HG03103 (cell line): Measurements from ENCODE around the gene KCNE2.
"Not testable (repeated sequence)": the region's sequence is repeated elsewhere in the genome, so short reads cannot be mapped to it uniquely, and the experiment has no call there.

ENCODE experiments used
- ATAC-seq: cut with Tn5 transposase; IDR thresholded peaks from one replicate; pipeline ENCODE4 v1.9.1; 2021; ENCODE audit warnings: low read depth; ENCODE audit not compliant: unreplicated experiment

KCNE2 gene

GRCh38 chr21:34405686-34406085 is 41.9 kb downstream of the KCNE2 start:
- ATAC-seq = not testable (repeated sequence)

GRCh38 chr21:34406102-34406501 is 42.3 kb downstream of the KCNE2 start:
- ATAC-seq = not testable (repeated sequence)

GRCh38 chr21:34406676-34407075 is 42.9 kb downstream of the KCNE2 start:
- ATAC-seq = not testable (repeated sequence)

GRCh38 chr21:34407294-34407693 is 43.5 kb downstream of the KCNE2 start:
- ATAC-seq = not testable (repeated sequence)

GRCh38 chr21:34417448-34418077 is 53.8 kb downstream of the KCNE2 start:
- not testable (repeated sequence) for ATAC-seq
